Activated CD4-positive, alpha-beta T cell treated with anti-CD3 and anti-CD28 coated beads, Interleukin-2, amount 50 U/mL, for 24 hours (primary cell): ENCODE results near the gene ASB2.

ENCODE experiments used
- DNase-seq, 2 donors: peaks; one replicate each; pipeline ENCODE4 v3.0.0-alpha.2; 2020; ENCODE audit warnings: low read depth in 1 of 2, low spot score in 1 of 2

ASB2 gene

DNA sequence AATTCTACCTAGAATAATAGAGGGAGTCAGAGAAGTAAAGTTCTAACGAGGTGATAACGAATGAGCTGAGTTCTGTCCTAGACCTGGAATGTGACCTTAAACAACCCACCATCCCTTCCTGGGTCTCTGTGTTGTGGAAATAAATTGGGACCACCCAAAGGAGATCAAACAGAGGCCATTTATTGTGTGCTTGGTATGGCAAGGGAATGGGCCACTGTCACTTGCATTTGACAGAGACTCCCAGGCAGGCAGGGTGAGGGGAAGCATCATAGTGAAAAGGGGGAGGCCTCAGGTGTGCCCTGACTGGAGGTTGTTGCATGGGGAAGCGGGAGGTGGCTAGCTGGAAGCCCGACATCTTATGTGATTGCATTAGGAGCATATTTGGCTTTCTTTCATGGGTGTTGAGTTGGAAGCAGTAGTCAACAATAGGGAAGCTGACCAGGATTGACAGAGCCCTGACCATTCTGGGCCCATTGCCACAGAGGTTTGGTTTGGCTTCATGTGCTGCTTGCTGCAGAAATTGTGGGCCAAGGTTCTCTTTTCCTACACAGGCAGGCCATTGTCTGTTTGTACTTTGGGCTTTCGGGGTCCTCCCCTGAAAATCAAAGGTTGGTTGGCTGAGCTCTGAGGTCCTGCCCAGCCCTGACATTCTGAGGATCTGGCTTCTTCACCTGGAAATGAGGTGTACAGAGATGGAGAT is 66.8 kb downstream of the ASB2 start:
- DNase-seq, result no peak

DNA sequence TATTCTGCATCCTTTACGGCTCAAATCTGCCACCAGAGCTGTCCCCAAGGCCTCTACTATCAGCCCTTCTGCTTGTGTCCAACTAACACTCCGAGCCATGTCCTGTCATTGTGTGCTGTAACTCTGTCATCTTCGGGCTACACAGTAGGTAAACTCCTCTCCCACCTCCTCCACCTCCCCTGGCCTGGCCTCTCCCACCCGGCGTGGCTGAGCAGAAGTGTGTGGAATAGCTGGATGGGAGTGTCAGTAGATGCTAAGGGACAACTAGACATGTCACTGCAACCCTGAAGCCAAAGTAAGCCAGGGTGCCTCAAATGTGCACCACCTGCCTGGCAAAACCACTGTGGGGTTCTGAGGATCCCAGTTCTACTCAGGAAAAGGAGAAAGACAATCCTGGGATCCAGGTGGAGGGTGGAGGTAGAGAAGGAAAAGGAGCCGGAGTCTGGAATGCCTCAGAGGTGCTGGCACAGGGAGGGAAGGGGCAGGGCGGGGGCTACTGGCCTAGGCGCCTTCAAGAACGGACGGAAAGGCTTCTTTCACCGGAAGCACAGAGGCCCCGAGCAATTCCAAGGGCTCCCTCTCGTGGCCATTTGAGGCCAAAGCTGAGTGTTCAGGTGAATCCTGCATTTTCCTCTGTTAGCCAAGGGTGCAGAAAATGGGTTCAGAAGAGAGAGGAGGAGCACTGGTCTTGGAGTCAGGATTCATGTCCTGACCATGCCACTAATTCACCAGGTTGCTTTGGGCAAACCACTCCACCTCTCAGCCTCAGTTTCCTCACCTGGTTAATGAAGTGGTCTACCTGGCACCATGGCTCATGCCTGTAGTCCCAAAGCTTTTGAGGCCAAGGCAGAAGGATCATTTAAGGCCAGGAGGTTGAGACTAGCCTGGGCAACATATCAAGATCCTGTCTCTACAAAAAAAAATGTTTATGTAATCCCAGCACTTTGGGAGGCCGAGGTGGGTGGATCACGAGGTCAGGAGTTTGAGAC is 69.7 kb downstream of the ASB2 start:
- DNase-seq, result peak in 1 of 2 donors; percentile 41

GRCh38 chr14:93905623-93906022 is 70.7 kb downstream of the ASB2 start:
- no peak for DNase-seq

DNA sequence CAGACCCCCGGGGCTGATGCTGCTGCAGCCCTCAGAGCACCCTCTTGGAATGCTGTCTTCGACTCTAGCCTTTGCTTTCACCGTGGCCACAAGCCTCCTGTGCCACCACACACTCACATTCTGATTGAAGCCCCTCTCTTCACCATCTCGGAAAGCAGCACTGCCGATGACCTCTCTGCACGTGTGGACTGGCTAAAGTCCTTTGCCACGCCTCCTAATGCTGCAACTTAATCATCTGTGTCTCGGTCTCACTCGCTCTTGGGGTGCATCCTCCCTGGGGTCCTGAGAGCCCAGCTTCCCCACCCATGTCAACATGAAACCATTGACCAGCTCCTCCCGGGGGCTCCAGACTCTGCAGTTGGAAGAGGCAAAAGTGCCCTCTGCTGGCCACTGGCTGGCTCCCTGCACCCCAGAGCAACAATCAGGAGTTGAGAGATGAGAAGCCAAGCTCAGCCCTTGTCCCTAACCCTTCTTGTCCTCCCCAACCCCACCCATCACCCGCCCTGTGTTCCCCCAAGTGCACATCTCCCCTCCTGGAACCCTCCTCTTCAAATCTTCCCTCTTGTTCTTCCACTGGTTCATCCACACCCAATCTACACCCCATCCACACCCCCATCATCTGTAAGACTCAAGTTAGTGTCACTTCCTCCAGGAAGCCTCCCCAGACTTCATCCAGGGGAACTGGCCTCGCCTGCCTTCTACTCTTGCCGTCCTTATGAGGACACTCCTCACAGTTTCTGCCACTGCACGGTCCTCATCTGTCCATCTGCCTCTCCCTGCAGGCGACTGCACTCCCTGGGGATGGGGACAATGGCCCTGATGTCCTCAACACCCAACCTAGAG is 72.8 kb downstream of the ASB2 start:
- DNase-seq, result no peak

DNA sequence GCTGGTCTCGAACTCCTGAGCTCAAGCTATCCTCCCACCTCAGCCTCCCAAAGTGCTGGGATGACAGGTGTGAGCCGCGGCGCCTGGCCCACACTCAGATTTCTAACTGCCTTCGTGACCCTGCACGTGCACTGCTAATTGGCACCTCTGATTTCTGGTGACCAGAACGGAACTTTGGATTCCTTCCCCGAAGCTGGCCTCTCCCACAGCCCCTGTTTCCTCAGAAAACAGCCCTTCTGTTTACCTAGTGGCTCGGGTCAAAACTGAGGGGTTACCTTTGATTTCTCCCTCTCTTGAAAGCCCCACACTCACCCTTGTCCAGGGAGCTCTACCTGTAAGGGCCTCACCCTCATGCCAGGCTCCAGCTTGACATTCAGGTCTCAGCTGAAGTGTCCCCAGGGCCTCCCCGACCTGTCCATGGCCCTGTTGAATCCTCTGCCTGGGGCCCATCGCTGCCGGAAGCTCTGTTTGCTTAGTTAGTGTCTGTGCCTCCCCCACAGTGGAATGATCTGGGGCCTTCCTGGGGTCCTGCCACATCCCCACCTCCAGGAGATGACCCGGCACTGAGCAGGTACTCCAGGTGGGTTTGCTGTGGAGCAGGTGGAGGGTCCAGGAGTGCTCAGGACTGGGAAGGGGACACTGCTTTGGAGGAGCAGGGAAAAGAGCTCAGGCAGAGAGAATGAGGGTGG is 73.6 kb downstream of the ASB2 start:
- no peak for DNase-seq

DNA sequence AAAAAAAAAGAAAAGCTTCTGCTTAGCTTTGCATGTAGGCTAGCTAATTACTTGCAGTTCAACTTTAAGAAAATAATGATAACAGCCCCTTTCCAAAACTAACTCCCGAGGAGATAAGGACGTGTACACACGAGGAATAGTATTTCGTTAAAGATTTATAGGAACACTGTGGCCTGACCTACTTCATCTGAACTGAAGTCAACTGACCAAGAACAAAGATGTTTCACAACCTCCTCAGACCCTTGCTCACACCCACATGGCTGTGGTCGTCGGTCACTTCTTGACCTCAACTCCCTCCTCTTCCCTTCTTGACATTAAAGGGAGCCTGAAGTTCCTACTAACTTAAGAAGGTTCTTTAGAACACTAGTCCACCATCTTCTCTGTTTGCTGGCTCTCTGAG is 74.6 kb downstream of the ASB2 start:
- DNase-seq, result no peak

- no peak for DNase-seq
Measured at GRCh38 chr14:93898731-93899130, 77.6 kb downstream of the ASB2 start.

- no peak for DNase-seq
Measured at GRCh38 chr14:93898081-93898611, 78.2 kb downstream of the ASB2 start.

DNA sequence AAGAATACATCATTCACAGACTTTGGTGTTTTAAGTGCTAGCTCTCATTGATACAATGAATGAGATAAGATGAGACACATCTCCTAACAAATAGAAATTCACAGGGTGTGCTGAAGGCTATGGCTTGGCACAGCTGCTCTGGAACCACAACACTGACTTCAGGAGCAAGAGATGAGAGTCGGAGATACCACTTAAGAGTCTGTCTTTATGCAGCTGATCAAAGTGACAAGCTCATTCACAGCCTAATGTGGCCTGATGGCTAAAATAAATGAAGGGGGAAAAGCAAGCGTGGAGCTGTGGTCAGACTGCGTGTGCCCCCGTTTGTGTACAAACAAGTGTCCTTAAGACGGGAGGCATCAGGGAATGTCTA is 78.9 kb downstream of the ASB2 start:
- DNase-seq, result no peak

GRCh38 chr14:93895023-93895604 is 81.3 kb downstream of the ASB2 start:
- no peak for DNase-seq

- DNase-seq, result no peak
Measured at GRCh38 chr14:93893661-93894261, 82.6 kb downstream of the ASB2 start.

DNA sequence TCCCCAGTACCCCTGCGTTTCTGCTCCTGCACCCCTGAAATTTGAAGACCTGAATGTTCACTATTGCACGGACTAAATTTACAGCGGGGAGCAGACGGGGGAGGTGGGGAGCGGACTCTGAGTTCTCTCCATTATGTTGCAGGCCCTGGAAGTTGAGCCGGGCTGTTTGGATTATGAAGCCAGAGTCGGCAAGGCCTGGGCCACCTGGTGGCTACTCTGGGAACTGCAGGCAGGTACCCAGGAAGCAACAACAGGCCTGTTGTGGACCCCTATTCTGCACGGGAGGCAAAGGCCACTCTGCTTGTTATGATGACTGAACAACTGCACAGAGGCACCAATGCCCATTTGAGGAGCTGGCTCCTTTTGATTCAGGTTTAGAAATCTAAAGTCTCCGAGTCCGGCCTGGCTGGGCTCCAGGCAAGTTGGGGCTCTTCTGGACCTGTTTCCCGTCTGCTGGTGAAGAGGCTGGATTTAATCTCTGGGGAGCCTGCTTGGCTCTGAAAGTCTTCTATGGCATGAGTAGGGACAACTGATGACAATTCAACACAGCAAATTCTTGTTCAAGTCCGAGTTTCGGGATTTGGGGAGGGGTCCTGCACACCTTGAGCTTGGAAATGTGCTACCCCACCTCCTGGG is 83.3 kb downstream of the ASB2 start:
- peak; percentile 46 to 61 for DNase-seq

- DNase-seq, result no peak
Measured at GRCh38 chr14:93892505-93892839, 83.9 kb downstream of the ASB2 start.

DNA sequence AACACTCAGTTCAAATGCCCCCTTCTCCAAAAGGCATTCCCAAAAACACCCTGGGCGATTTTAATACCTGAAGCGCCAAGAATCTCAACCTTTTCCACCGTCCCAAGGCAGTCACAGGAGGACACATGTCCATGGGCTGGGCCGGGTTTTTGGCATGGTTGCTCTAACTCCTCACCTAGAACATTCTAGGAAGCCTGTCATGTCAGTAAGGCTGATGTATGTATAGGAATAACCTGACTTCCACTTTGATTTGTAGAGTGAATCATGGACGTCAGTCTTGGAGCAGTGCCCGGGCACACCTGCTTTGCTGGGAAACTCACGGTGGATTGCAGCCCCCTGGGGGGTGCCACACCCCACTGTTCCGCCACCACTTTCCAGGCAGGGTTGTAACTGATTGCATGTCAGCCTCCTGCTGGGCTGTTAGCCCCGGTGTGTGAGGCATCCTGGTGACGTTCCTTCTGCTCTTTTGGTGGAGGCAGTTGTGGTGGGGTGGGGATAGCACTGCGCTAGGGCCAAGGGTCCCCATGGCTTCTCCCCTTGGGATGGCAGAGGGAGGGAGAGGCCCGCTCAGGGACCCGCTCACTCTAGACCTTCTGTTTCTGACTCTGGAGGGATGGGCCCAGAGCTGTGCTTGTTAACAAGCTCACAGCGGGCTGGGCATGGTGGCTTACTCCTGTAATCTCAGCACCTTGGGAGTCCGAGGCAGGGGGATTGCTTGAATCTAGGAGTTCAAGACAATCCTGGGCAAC is 84.4 kb downstream of the ASB2 start:
- no peak for DNase-seq

DNA sequence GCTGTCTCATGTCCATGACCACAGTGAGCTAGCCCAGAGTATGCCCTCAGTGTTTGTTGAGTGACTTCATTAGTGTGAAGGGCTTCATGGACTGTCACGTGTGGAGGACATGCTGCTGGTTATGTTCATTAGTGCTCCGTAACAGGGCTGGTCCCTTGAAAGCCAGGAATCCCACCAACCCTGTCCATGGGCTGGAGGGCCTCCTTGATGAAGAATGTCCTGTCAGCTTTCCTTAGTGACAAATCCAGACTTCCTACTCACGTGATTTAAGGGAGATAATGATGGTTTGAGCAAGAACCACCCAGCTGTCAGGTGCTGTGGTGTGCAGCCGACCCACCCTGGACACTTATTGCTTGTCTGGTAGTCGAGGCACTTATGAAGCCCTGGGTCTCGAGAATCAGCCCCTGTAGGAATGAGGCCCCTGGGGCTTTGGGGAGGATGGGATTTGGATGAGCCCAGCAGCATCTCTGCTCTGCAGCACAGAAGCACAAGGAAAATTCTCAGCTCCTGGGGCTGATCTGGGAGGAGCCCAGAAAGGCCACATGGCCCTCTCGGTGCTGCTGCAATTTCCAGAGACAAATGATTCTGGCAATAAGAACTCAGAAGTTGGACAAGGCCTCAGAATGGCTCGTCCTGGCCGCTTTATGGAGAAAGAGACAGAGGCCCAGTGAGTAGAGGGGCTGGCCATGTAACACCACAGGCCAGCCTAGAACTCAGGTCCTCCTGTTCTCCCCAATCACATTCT is 86.5 kb downstream of the ASB2 start:
- no peak for DNase-seq

DNA sequence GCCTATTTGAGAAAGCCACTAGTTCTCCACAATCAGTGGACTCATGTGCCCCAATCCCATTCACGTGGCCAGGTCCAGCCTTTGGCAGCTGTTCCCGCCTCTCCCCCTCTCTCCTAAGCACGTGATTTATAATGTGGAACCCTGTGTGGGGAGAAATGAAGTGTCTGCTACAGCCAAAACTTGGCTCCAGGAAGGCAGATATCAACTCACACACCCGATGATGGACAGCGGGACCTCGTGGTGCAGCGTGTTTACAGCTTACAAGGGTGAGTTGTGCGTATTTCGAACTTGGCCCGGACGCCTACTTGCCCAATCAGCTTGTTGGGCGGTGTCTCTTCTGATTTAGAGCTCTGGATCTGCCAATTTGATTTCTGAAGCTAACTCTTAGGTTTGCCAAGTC is 87.4 kb downstream of the ASB2 start:
- DNase-seq, result no peak

GRCh38 chr14:93884950-93885349 is 91.4 kb downstream of the ASB2 start:
- DNase-seq, result no peak
